KMS-11 (cell line): ENCODE results near the gene TSPAN14.
"Not testable (repeated sequence)": the region's sequence is repeated elsewhere in the genome, so short reads cannot be mapped to it uniquely, and the experiment has no call there.

Source experiments
- H2AFZ ChIP-seq: fragments of 200-600 bp; sonication (generic); 2 replicates; pipeline ENCODE4 v1.6.1; 2016; ENCODE audit warnings: antibody characterized with exemption, mixed run types, low read depth
- H3K27ac ChIP-seq: fragments of 200-600 bp; sonication (generic); 2 replicates; pipeline ENCODE4 v1.6.1; 2016; ENCODE audit warnings: mild to moderate bottlenecking, mixed run types
- H3K27me3 ChIP-seq: fragments of 200-600 bp; sonication (generic); 2 replicates; pipeline ENCODE4 v1.6.1; 2017; ENCODE audit warnings: mild to moderate bottlenecking, low read depth, mixed run types, moderate library complexity; ENCODE audit not compliant: insufficient read depth
- H3K36me3 ChIP-seq: fragments of 200-600 bp; sonication (generic); 2 replicates; pipeline ENCODE4 v1.6.1; 2017; ENCODE audit warnings: mild to moderate bottlenecking, mixed run types; ENCODE audit not compliant: insufficient read depth
- H3K4me1 ChIP-seq: fragments of 200-600 bp; sonication (generic); 2 replicates; pipeline ENCODE4 v1.6.1; 2016; ENCODE audit warnings: mild to moderate bottlenecking, low read depth, mixed run types; ENCODE audit not compliant: poor library complexity, severe bottlenecking
- H3K4me2 ChIP-seq: fragments of 200-600 bp; sonication (generic); 2 replicates; pipeline ENCODE4 v1.7.0; 2016; ENCODE audit warnings: mild to moderate bottlenecking, mixed run types
- H3K4me3 ChIP-seq: fragments of 200-600 bp; sonication (generic); IDR thresholded peaks from 2 replicates; pipeline ENCODE4 v1.6.1; 2017; ENCODE audit warnings: low read depth, low read length, mixed read lengths; ENCODE audit not compliant: insufficient read depth
- H3K79me2 ChIP-seq: fragments of 200-600 bp; sonication (generic); 2 replicates; pipeline ENCODE4 v1.6.1; 2016; ENCODE audit warnings: low read depth, mixed run types; ENCODE audit not compliant: insufficient read depth
- H3K9ac ChIP-seq: fragments of 200-600 bp; sonication (generic); 2 replicates; pipeline ENCODE4 v1.6.1; 2016; ENCODE audit warnings: mild to moderate bottlenecking, mixed run types
- H4K20me1 ChIP-seq: fragments of 200-600 bp; sonication (generic); 2 replicates; pipeline ENCODE4 v1.6.1; 2016; ENCODE audit warnings: mild to moderate bottlenecking, mixed run types; ENCODE audit not compliant: insufficient read depth
- TF ChIP-seq, protein P1 (sequence below): fragments of 200-600 bp; sonication (generic); conservative IDR thresholded peaks from 2 replicates; pipeline ENCODE4 v1.6.1; 2017; ENCODE audit warnings: low read depth, mild to moderate bottlenecking, antibody characterized with exemption, low read length, moderate library complexity, mixed read lengths

TSPAN14 gene

DNA sequence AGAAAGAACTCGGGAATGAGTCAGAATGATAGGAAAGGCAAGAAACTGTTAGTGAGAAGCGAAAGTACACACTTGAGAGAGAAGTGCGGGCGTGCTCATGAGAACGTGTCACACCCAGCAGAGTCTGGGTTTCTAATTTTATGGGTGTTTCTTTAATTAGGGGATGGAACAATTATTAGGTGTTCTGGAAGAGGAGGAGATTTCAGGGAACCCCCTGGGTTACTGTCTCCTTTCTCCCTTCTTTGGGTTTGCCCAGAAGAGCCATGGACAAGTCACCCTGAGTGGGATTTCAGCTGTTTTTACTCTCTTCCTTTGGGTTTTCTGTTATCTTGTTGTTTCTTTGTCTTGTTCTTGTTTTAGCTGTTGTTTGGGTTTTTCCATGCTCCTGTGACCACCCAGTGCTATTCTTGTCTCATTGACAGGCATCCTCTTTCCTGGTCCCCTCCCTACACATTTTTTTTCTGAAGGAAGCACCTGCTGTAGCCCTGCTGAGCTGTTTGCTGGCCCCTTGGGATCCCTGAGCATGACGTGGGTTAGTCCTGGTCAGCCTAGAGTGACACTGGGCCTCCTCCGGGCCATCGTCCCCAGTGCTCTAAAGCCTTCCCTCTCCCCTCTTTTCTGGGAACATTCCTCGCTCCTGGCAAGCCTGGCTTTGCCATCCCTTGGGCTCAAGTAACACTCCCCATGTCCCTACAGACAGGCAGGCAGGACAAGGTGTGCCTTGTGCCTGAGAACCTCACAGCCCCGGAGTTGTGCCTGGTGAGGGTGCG, 87.1 kb downstream of the TSPAN14 start:
- Histone ChIP-seq H3K4me3 (no peak overlapping the region), H3K9ac (no peak overlapping the region), H3K79me2 (no peaks in the 10 kb centered on the region), H4K20me1 (no peaks in the 10 kb centered on the region), H3K4me1 (no peaks in the 10 kb centered on the region), H3K27ac (no peak overlapping the region), H3K4me2 (no peak overlapping the region), H3K27me3 (no peaks in the 10 kb centered on the region), H3K36me3 (no peaks in the 10 kb centered on the region), H2AFZ (no peak overlapping the region)
- TF ChIP-seq, protein P1, sequence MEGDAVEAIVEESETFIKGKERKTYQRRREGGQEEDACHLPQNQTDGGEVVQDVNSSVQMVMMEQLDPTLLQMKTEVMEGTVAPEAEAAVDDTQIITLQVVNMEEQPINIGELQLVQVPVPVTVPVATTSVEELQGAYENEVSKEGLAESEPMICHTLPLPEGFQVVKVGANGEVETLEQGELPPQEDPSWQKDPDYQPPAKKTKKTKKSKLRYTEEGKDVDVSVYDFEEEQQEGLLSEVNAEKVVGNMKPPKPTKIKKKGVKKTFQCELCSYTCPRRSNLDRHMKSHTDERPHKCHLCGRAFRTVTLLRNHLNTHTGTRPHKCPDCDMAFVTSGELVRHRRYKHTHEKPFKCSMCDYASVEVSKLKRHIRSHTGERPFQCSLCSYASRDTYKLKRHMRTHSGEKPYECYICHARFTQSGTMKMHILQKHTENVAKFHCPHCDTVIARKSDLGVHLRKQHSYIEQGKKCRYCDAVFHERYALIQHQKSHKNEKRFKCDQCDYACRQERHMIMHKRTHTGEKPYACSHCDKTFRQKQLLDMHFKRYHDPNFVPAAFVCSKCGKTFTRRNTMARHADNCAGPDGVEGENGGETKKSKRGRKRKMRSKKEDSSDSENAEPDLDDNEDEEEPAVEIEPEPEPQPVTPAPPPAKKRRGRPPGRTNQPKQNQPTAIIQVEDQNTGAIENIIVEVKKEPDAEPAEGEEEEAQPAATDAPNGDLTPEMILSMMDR, result no peak

DNA sequence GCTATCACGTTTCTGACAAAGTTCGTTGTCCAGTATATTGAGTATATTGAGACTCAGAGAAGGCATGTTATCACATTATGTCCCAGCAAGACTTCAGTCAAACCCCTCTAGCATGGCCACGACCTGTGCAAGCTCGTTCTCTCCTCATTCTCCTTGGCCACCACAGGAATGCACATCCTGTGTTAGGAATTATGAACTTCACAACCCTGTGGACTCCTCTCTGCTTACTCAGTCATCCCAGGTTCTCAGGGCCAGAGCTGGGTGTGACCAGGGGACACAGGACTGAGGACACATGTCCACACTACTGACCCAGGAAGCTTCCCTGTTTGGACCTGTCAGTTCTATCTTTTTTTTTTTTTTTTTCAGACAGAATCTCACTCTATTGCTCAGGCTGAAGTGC, 87.9 kb downstream of the TSPAN14 start:
- no peaks in the 10 kb centered on the region for H3K4me1 ChIP-seq
- no peaks in the 10 kb centered on the region for H3K79me2 ChIP-seq
- no peaks in the 10 kb centered on the region for H4K20me1 ChIP-seq
- no peaks in the 10 kb centered on the region for H3K27me3 ChIP-seq
- H3K4me2 ChIP-seq, result no peak overlapping the region
- H3K9ac ChIP-seq, result no peak overlapping the region
- no peak overlapping the region for H3K4me3 ChIP-seq
- H3K27ac ChIP-seq, result no peak overlapping the region
- TF ChIP-seq, protein P1, result no peak
- no peak overlapping the region for H2AFZ ChIP-seq
- no peaks in the 10 kb centered on the region for H3K36me3 ChIP-seq

DNA sequence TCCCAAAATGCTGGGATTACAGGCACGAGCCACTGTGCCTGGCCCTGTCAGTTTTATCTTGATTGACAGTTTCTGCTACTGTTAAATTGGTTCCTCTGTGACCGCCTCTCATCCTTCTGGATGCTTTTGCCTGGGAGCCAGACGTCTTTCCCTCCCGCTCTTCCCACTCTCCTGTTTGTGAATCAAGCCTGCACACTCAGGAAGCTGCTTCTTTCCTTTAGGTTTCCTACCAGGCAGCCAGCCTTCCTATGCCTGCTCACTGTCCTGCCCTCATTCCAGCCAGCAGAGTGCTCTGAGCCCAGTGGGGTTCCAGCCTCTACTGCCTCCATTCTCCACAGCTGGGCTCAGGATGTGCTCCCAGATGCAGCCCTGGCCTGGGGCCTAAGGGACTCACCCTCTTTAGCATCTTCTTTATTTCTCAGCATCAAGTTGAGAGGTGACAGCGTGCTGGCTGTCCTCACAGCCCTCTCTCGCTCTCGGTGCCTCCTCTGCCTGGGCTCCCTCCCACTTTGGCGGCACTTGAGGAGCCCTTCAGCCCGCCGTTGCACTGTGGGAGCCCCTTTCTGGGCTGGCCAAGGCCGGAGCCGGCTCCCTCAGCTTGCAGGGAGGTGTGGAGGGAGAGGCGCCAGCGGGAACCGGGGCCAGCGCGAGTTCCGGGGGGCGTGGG, 88.7 kb downstream of the TSPAN14 start:
- Histone ChIP-seq H2AFZ (no peak overlapping the region), H3K27me3 (no peaks in the 10 kb centered on the region), H3K9ac (no peak overlapping the region), H3K4me1 (no peaks in the 10 kb centered on the region), H3K36me3 (no peaks in the 10 kb centered on the region), H3K4me2 (no peak overlapping the region), H3K4me3 (no peak overlapping the region), H3K27ac (no peak overlapping the region), H3K79me2 (no peaks in the 10 kb centered on the region), H4K20me1 (no peaks in the 10 kb centered on the region)
- TF ChIP-seq, protein P1, result no peak

DNA sequence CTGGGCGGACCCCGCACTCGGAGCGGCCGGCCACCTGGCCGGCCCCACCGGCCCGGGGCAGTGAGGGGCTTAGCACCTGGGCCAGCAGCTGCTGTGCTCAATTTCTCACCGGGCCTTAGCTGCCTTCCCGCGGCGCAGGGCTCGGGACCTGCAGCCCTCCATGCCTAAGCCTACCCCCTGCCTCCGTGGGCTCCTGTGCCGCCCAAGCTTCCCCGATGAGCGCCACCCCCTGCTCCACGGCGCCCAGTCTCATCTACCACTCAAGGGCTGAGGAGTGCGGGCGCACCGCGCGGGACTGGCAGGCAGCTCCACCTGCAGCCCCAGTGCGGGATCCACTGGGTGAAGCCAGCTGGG, 89.2 kb downstream of the TSPAN14 start:
- not testable (repeated sequence) for H3K79me2 ChIP-seq, H4K20me1 ChIP-seq, H3K4me1 ChIP-seq, H2AFZ ChIP-seq, H3K27ac ChIP-seq, H3K36me3 ChIP-seq, H3K4me2 ChIP-seq, H3K27me3 ChIP-seq, H3K4me3 ChIP-seq, H3K9ac ChIP-seq

DNA sequence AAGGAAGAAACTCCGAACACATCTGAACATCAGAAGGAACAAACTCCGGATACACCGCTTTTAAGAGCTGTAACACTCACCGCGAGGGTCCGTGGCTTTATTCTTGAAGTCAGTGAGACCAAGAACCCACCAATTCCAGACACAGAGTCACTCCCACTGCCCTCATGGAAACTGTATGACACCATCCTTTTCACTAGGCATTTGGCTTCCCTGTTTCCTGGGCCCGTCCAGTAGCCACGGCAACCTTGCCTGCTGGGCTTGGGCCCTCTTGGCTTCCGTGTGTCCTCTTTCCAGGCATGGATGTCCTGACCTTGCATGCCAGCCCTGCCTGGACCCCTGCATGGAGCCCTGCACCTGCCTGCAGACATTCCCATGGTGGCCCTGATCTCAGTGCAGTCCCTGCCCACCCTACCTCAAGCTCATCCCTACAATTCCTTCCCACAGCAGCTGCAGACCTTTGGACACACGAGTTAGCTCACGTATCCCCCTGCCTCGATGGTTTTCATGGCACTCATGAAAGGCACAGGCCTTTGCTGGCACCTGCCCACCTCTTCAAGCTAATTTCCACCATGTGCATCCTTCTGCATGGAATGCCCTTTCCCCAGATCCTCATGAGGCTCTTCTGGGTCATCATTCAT, 90.3 kb downstream of the TSPAN14 start:
- Histone ChIP-seq H3K36me3 (no peaks in the 10 kb centered on the region), H4K20me1 (no peaks in the 10 kb centered on the region), H3K4me1 (no peaks in the 10 kb centered on the region), H3K27ac (no peak overlapping the region), H3K4me3 (no peak overlapping the region), H3K4me2 (no peak overlapping the region), H3K9ac (no peak overlapping the region), H3K79me2 (no peaks in the 10 kb centered on the region), H3K27me3 (no peaks in the 10 kb centered on the region), H2AFZ (no peak overlapping the region)
- TF ChIP-seq, protein P1, result no peak
